Measurements from ENCODE around the gene LHX3.

The LHX3 gene

DNA sequence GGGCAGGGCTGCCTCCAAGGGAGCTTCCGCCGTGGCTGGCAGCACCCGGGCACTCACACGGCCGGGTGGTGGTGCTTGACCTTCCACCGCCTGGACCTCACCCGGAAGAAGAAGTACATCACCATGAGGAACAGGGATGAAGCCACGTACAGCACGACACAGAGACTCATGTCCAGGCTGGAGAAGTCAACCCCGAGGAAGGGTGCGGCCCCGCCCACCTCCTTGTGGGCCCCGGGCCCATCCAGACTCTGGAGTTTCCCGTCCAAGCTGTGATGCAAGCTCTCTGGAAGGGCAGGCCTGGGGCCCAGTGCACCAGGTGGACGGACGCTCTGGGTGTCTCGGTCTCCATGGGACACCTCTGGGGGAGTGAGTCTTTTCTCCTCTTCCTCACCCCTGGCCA, 3.7 kb upstream of the LHX3 start:
- TF ChIP-seq, protein P1, sequence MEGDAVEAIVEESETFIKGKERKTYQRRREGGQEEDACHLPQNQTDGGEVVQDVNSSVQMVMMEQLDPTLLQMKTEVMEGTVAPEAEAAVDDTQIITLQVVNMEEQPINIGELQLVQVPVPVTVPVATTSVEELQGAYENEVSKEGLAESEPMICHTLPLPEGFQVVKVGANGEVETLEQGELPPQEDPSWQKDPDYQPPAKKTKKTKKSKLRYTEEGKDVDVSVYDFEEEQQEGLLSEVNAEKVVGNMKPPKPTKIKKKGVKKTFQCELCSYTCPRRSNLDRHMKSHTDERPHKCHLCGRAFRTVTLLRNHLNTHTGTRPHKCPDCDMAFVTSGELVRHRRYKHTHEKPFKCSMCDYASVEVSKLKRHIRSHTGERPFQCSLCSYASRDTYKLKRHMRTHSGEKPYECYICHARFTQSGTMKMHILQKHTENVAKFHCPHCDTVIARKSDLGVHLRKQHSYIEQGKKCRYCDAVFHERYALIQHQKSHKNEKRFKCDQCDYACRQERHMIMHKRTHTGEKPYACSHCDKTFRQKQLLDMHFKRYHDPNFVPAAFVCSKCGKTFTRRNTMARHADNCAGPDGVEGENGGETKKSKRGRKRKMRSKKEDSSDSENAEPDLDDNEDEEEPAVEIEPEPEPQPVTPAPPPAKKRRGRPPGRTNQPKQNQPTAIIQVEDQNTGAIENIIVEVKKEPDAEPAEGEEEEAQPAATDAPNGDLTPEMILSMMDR (IDR thresholded peaks at IDR 0.05; ENCODE audit: control insufficient read depth, insufficient read depth, low read depth, low read length, missing control alignments) = no peak
- no peak overlapping the region for H3K4me3 ChIP-seq (ENCODE audit: control insufficient read depth, low read depth, low read length)
- DNase-seq (ENCODE audit: low read depth) = no peak

DNA sequence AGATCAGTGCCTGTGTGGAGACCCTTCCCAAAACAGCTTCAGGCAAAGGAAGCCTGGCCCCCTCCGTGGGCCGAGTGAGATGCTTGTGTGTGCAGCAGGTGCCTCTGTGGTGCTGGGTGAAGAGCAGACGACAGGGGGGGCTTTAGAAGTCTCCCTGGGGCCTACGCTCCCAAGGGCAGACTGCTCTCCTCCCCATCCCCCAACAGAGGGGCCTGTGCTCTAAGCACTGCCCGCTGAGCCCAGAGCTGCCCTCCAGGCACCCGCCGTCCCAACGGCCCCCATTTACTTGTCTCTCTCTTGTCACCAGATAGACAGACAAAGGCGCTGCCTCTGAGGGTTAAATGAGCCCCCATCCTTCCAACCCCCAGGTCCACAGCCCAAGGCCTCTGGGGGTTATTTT, 2.7 kb upstream of the LHX3 start:
- no peak for DNase-seq (ENCODE audit: low read depth)
- no peak overlapping the region for H3K4me3 ChIP-seq (ENCODE audit: control insufficient read depth, low read depth, low read length)
- TF ChIP-seq, protein P1 (IDR thresholded peaks at IDR 0.05; ENCODE audit: control insufficient read depth, insufficient read depth, low read depth, low read length, missing control alignments) = no peak

- no peak for DNase-seq (ENCODE audit: low read depth)
- TF ChIP-seq, protein P1 (IDR thresholded peaks at IDR 0.05; ENCODE audit: control insufficient read depth, insufficient read depth, low read depth, low read length, missing control alignments) = no peak
- H3K4me3 ChIP-seq (ENCODE audit: control insufficient read depth, low read depth, low read length) = no peak overlapping the region
Observed at GRCh38 chr9:136206602-136207275, 1.8 kb upstream of the LHX3 start.

DNA sequence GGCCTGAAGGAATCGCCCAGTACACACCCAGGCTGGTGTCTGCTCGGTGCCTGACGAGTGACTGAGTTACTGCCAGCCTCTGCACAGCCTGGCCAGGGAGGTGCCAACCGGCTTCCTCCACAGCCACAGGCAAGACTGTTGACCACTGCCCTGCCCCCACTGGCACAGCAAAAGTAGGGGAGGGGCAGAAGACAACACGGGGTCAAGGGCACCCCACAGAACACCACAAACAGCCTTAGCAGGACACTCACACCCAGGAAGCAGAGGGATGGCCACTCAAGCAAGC, 722 bp upstream of the LHX3 start:
- TF ChIP-seq, protein P1 (IDR thresholded peaks at IDR 0.05; ENCODE audit: control insufficient read depth, insufficient read depth, low read depth, low read length, missing control alignments) = no peak

GRCh38 chr9:136204145-136204805, 653 bp downstream of the LHX3 start:
- H3K4me3 ChIP-seq (ENCODE audit: control insufficient read depth, low read depth, low read length) = no peak overlapping the region
- TF ChIP-seq, protein P1 (IDR thresholded peaks at IDR 0.05; ENCODE audit: control insufficient read depth, insufficient read depth, low read depth, low read length, missing control alignments) = no peak
- DNase-seq (ENCODE audit: low read depth) = no peak

More for the DNA sequence above, 722 bp upstream of the LHX3 start:
- no peak overlapping the region for H3K4me3 ChIP-seq (ENCODE audit: control insufficient read depth, low read depth, low read length)
- no peak for DNase-seq (ENCODE audit: low read depth)

DNA sequence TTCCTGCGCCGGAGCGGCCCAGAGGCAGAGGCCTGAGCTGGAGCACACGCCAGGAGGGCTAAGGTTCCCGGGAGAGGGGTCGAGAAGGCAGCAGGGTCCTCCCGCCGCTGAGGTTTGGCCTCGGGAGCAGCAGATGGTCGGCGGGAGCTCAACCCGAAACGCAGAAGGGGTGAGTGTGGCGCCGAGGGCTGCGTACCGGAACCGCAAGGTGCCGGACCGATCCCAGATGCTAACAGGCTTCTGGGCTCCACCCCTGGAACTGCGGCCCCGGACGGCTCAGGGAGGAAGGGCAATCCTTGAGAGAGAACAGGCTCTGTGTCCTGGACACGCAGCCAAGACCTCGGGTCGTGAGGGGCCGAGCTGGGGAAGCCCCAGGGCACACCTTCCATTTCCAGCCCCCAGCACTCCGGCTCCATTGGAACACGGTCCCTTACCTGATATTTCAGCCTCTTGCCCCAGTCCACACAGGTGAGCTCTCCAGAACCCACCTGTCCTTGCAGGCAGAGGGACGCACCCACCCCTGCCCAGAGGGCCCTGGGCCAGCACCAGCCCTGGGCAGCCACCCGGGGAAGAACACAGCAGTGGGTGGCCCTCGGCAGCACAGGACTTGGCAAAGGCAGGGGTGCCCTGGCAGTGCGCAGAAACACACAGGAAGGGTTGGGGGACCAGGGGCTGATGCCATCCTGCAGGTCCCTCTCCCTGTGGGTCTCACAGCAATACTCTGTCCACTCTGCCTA, 1.4 kb downstream of the LHX3 start:
- H3K4me3 ChIP-seq (ENCODE audit: control insufficient read depth, low read depth, low read length) = no peak overlapping the region
- no peak for DNase-seq (ENCODE audit: low read depth)
- TF ChIP-seq, protein P1 (IDR thresholded peaks at IDR 0.05; ENCODE audit: control insufficient read depth, insufficient read depth, low read depth, low read length, missing control alignments) = no peak

Data from AG09309 (cell line).